Activated naive CD4-positive, alpha-beta T cell treated with anti-CD3 and anti-CD28 coated beads, Interleukin-2, amount 50 U/mL, for 16 hours (primary cell): ENCODE measurements around the gene ZSCAN18.

Experiments used
- DNase-seq: peaks from one replicate; pipeline ENCODE4 v3.0.0-alpha.2; 2020

Gene ZSCAN18

DNA sequence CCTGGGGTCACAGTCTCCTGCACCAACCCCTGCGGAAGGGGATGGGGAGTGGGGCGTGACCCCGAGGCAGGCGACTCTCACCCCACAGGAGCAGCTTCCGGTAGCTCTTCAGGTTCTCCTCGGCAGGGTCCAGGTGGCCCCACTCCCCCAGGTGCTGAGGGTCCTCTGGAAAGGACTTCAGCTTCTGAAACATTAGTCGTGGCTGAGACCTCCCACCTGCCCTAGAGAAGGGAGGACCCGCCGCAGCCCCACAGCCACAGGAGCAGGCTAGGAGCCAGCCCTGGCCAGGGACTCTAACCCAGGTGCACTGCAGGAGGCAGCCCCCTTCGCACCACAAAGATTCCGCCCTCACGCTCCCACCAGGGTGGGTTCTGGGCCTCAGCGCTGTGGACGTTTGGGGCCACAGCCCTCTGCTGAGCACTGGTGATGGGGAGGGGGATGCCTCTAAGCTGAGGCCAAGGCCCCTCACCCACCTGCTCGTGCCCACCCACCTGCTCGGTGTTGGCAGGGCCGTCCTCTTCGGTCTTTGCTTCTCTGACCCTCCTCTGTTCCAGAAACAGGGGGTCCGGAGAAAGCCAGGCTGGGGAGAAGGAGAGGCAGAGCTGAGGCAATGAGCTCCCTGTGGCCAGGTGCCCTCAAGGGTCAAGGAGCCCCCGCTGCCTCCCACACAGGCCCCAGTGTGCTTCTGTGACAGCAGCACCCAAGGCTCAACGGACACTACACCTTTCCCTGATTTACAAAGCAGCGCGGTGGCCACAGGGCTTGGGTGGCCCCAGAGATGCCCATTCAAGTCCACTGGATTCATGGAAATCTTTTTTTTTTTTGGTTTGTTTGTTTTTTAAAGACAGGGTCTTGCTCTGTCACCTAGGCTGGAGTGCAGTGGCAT, 11.0 kb downstream of the ZSCAN18 start:
- DNase-seq: no peak

DNA sequence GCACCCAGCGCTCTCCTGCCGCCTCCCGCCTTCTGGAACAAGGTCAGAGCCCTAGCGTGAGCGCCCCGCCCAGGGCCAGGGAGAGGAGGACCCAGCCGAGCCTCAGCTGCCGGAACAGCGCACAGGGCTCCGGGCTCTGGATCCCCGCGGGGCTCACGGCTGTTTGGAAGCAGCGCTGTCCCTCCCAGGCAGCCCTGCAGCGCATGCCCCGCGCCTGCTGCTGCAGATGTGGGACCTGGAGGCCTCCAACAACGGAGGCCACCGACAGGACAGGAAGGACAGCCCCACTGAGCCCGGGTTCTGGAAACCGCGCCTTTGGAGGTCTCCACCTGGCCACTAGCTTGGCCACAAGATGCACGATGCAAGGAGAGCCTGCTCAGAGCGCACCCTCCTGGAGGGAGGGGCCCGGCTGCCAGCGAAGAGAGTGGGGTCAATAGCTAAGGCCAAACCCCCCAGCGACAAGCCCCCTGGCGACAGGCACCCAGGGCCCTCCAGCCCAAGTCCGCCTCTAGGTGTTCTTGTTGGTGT, 12.6 kb downstream of the ZSCAN18 start:
- DNase-seq: no peak

GRCh38 chr19:58084596-58085347, 13.3 kb downstream of the ZSCAN18 start:
- DNase-seq: no peak

DNA sequence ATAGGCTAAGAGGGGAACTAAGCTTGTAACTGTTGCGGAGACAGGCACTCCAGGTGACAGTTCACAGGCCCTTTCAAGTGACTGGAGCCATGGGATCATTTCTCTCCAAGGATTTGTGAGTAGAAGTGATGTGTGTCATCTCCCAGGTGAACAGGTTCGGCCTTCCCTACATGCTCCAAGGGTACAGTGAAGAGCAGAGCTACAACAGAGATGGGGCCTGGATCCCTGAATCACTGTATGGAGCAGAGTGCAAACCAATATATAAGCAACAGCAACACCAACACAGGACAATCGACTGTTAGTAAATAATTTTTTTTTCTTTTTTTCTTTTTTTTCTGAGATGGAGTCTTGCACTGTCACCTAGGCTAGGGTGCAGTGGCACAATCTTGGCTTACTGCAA, 15.0 kb downstream of the ZSCAN18 start:
- DNase-seq: no peak

DNA sequence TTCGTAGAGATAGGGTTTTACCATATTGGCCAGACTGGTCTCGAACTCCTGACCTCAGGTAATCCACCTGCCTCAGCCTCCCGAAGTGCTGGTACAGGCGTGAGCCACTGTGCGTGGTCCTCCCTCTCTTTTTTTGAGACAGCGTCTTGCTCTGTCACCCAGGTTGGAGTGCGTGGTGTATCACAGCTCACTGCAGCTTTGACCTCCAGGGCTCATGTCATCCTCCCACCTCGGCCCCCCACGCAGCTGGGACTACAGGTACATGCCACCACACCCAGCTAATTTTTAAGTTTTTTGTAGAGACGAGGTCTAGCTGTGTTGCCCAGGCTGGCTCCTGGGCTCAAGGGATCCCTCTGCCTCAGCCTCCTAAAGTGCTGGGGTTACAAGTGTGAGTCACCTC, 18.2 kb downstream of the ZSCAN18 start:
- no peak for DNase-seq

DNA sequence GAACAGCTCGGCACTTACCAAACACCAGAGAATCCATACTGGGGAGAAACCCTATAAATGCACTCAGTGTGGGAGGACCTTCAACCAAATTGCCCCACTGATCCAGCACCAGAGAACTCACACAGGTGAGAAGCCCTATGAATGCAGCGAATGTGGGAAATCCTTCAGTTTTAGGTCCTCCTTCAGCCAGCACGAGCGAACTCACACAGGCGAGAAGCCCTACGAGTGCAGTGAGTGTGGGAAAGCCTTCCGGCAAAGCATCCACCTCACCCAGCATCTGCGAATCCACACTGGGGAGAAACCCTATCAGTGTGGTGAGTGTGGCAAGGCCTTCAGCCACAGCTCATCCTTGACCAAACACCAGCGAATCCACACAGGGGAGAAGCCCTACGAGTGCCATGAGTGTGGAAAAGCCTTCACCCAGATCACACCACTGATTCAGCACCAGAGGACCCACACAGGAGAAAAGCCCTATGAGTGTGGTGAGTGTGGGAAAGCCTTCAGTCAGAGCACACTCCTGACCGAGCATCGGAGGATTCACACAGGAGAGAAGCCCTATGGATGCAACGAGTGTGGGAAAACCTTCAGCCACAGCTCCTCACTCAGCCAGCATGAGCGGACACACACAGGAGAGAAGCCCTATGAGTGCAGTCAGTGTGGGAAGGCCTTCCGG, 30.7 kb downstream of the ZSCAN18 start:
- DNase-seq: no peak

- no peak for DNase-seq
Measured at GRCh38 chr19:58063712-58064111, 34.3 kb downstream of the ZSCAN18 start.

DNA sequence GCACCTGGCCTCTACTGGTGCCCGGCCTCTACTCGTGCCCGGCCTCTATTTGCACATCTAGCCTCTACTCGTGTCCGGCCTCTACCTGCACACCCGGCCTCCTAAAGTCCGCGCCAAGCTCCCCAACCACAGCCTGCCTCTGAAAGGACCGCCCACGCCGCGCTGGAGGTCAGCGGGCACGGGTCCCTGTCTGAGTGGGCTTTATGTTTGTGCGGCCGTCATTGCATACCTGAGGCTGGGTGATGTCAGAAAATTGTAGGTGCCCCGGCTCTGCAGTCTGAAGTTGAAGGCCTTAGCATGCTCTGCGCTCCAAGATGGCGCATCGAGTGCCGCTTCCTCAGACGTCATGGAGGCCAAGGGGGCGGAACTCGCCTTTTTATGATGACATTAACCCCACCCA, 37.8 kb downstream of the ZSCAN18 start:
- DNase-seq: no peak

GRCh38 chr19:58059671-58060078, 38.4 kb downstream of the ZSCAN18 start:
- no peak for DNase-seq

GRCh38 chr19:58059003-58059670, 38.9 kb downstream of the ZSCAN18 start, which contains the start of gene ZNF135:
TSS of gene ZNF135 (plus strand) at chr19:58059282. CDS start at chr19:58060003, 721 bp downstream.
- peak; percentile 74 for DNase-seq

- no peak for DNase-seq
Measured at GRCh38 chr19:58058467-58058866, 39.6 kb downstream of the ZSCAN18 start.

DNA sequence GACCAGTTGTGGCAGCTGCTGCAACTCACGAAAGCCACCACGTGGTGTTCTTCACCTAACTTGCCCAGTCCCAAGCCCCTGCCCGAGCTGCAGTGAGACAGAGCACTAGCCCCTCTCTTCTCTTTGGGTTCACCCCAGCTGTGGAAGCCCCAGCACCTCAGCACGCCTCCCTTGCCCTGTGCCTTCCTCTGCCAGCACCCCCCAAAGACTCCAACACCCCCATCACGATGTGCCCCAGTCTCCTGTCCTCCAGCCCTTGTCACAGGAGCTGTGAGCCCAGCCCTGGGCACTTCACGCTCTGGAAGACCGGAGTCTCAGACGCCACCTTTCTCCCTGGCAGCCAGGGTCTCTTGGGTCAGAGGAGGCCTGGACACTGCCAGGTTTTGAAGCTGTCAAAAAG, 41.2 kb downstream of the ZSCAN18 start:
- DNase-seq: no peak

DNA sequence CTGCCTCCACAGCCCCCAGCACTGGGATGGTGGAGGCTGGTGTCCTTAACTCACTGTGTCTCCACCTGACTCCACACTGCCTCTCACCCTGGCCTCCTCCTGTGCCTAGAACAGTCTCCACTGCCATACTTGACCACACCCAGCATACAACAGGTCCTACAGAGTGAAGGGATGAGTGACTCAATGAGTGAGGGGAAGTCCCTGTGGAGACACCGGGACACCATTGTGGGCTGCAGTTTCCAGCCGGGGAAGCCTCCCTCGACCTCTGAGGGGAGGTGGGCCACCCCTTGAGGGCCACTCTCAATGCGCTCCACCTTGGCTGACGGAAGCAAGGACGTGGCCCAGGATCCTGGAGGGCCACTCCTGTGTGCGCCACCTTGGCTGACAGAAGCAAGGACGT, 41.8 kb downstream of the ZSCAN18 start:
- no peak for DNase-seq

DNA sequence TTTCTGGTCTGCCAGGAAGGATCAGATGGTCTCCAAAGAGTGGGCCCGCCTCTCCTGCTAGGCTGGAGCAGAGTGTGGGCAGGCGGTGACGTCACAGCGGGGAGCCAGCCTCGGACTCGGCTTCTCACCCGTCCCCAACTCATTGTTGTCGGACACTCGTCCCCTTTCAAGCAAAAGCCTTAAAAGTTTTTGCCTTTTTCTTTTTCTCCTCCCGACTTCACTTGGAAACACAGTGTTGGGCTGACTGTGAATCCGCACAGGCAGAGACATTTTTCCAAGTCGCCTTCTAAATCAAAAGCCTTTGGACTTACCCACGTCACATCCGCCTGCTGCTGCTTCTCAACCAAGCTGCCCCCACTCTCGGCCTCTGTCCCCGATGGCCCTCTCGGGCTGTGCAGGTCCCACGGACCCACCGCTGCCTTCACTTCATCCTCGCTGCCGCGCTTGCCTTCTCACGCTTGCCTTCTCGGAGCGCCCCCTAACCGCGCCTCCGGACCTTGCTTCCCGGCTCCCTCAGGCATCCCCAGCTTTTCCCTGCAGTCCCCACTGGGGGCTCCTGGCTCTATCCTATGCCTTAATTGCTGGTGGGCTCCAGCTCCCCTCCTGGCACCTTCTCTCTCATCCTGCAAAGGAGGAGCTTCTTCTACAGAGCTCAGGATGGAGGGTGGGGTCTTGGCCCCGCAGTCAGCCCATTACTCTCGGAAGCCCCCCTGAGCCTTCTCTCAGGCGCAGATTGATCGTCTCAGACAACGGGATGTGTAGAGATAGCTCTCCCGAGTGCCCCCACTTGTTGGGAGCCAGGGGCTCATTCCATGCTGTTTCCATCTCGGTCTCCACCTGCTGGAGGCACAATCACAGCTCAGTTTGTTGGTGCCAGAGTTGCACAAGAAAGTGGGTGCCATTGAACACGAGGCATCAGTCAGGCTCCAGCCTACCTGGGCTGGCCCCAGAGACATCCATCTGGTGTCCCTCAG, 42.8 kb downstream of the ZSCAN18 start:
- DNase-seq: no peak

DNA sequence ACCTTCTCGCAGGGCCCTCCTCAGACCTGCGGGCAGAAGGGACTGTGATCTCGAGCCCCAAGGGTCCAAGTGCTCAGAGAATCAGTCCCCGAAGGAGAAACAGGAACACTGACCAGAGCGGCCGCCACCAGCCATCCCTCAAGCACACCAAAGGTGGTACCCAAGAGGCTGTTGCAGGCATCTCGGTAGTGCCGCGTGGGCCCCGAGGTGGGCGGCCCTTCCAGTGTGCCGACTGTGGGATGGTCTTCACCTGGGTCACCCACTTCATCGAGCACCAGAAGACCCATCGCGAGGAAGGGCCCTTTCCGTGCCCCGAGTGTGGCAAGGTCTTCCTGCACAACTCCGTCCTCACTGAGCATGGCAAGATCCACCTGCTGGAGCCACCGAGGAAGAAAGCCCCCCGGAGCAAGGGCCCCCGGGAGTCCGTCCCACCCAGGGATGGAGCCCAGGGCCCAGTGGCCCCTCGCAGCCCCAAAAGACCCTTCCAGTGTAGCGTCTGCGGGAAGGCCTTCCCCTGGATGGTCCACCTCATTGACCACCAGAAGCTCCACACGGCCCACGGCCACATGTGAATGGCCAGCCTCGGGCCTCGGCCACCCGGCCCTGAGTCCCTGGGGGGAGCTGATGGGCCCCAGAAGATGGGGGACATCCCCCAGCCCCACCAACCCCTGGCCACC, 44.4 kb downstream of the ZSCAN18 start:
- DNase-seq: no peak

- no peak for DNase-seq
Measured at GRCh38 chr19:58052256-58052655, 45.8 kb downstream of the ZSCAN18 start.

- no peak for DNase-seq
Measured at GRCh38 chr19:58047672-58048071, 50.4 kb downstream of the ZSCAN18 start.

DNA sequence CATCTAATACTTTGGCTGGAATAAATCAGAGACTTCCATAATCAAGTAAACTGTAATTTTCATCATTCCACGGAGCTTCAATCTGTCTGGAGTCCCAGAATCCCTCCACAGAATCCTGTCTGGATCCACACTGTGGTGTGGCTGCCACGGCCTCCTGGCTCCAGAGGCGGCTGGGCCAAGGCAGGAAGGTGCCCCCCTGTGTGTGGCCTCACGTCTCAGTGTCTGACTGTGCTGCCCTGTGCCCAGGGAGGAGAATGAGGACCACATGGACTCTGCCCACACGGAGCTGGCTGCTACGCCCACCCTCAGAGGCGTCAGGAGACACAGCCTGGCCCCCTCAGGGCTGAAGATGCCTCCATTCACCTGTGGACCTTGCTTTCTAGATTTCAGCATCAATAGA, 51.2 kb downstream of the ZSCAN18 start:
- DNase-seq: no peak

GRCh38 chr19:58045411-58046050, 52.5 kb downstream of the ZSCAN18 start:
- DNase-seq: no peak

DNA sequence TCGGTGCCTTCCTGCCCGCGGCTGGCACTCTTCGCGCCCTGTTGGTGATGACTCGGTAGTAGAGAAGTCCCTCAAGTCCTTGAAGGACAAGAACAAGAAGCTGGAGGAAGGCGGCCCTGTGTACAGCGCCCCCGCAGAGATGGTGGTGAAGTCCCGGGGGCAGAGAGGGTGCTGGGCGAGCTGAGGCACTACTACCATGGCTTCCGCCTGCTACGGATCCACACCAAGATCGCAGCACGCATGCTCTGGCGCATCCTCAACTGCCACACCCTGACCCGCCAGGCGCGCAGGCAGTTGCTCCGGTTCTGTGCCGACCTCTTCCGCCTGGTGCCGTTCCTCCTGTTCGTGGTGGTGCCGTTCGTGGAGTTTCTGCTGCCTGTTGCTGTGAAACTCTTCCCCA, 53.1 kb downstream of the ZSCAN18 start:
- DNase-seq: no peak
